Mononuclear cell (primary cell): ENCODE results near the gene PRKD1. TPM values are rescaled to one million over a fixed set of nuclear protein-coding genes. Genes with fewer than 3 reads are reported as not detected.
"Not testable (repeated sequence)": the region's sequence is repeated elsewhere in the genome, so short reads cannot be mapped to it uniquely, and the experiment has no call there.

Experiments used
- H3K27me3 ChIP-seq: 2 replicates; pipeline ENCODE4 v1.6.0; 2011; ENCODE audit warnings: low read length, control low read depth; ENCODE audit not compliant: insufficient read depth
- H3K4me1 ChIP-seq: 2 replicates; pipeline ENCODE4 v1.5.1; 2011; ENCODE audit warnings: mild to moderate bottlenecking, low read length, control low read depth; ENCODE audit not compliant: insufficient read depth
- H3K4me3 ChIP-seq: 2 replicates; pipeline ENCODE4 v1.5.1; 2011; ENCODE audit warnings: mild to moderate bottlenecking, low read length, moderate library complexity
- H3K9me3 ChIP-seq: 2 replicates; pipeline ENCODE4 v1.5.1; 2011; ENCODE audit warnings: low read depth, mild to moderate bottlenecking, control low read depth, low read length
- total RNA-seq: library from RNA; depleted of rRNA; stranded (reverse); fragments of >200 nt; gene quantifications from one replicate; pipeline ENCODE4 v1.2.3, GENCODE V29; 2012

Gene PRKD1
- total RNA-seq, 1 donor = not detected

- H3K9me3 ChIP-seq = no peaks in the 10 kb centered on the region
- H3K4me1 ChIP-seq = no peaks in the 10 kb centered on the region
- no peaks in the 10 kb centered on the region for H3K27me3 ChIP-seq
- H3K4me3 ChIP-seq = no peak overlapping the region
These were observed 192.2 kb downstream of the PRKD1 start for GRCh38 chr14:29735459-29735858.

GRCh38 chr14:29734732-29735131, 192.9 kb downstream of the PRKD1 start:
- Histone ChIP-seq H3K4me1 (no peaks in the 10 kb centered on the region), H3K9me3 (no peaks in the 10 kb centered on the region), H3K4me3 (no peak overlapping the region), H3K27me3 (no peaks in the 10 kb centered on the region)

GRCh38 chr14:29726560-29727331, 200.9 kb downstream of the PRKD1 start:
- H3K9me3 ChIP-seq, H3K4me3 ChIP-seq, H3K27me3 ChIP-seq, H3K4me1 ChIP-seq: not testable (repeated sequence)

GRCh38 chr14:29724991-29725390, 202.7 kb downstream of the PRKD1 start:
- no peak overlapping the region for H3K4me3 ChIP-seq
- no peaks in the 10 kb centered on the region for H3K4me1 ChIP-seq
- H3K27me3 ChIP-seq = no peaks in the 10 kb centered on the region
- no peaks in the 10 kb centered on the region for H3K9me3 ChIP-seq

- Histone ChIP-seq H3K9me3 (no peaks in the 10 kb centered on the region), H3K4me3 (no peak overlapping the region), H3K27me3 (no peaks in the 10 kb centered on the region), H3K4me1 (no peaks in the 10 kb centered on the region)
These were observed 204.8 kb downstream of the PRKD1 start for GRCh38 chr14:29722831-29723230.

GRCh38 chr14:29721586-29721985, 206.1 kb downstream of the PRKD1 start:
- Histone ChIP-seq H3K4me1 (no peaks in the 10 kb centered on the region), H3K9me3 (no peaks in the 10 kb centered on the region), H3K27me3 (no peaks in the 10 kb centered on the region), H3K4me3 (no peak overlapping the region)

- no peak overlapping the region for H3K4me3 ChIP-seq
- no peaks in the 10 kb centered on the region for H3K27me3 ChIP-seq
- H3K4me1 ChIP-seq = no peaks in the 10 kb centered on the region
- no peaks in the 10 kb centered on the region for H3K9me3 ChIP-seq
These were observed 209.7 kb downstream of the PRKD1 start for GRCh38 chr14:29717901-29718300.

- H3K9me3 ChIP-seq = no peaks in the 10 kb centered on the region
- H3K4me1 ChIP-seq = no peaks in the 10 kb centered on the region
- no peaks in the 10 kb centered on the region for H3K27me3 ChIP-seq
- H3K4me3 ChIP-seq = no peak overlapping the region
These were observed 211.5 kb downstream of the PRKD1 start for GRCh38 chr14:29716150-29716549.

- no peaks in the 10 kb centered on the region for H3K9me3 ChIP-seq
- no peak overlapping the region for H3K4me3 ChIP-seq
- no peaks in the 10 kb centered on the region for H3K27me3 ChIP-seq
- H3K4me1 ChIP-seq = no peaks in the 10 kb centered on the region
These were observed 215.0 kb downstream of the PRKD1 start for GRCh38 chr14:29712601-29713000.

- Histone ChIP-seq H3K27me3 (no peaks in the 10 kb centered on the region), H3K9me3 (no peaks in the 10 kb centered on the region), H3K4me1 (no peaks in the 10 kb centered on the region), H3K4me3 (no peak overlapping the region)
These were observed 217.6 kb downstream of the PRKD1 start for GRCh38 chr14:29710015-29710414.

- no peak overlapping the region for H3K4me3 ChIP-seq
- no peaks in the 10 kb centered on the region for H3K4me1 ChIP-seq
- H3K27me3 ChIP-seq = no peaks in the 10 kb centered on the region
- peaks cover 4% of the 10 kb centered on the region for H3K9me3 ChIP-seq
These were observed 218.2 kb downstream of the PRKD1 start for GRCh38 chr14:29709490-29709889.

GRCh38 chr14:29706700-29707099, 220.9 kb downstream of the PRKD1 start:
- H3K9me3 ChIP-seq = peaks cover 4% of the 10 kb centered on the region
- no peaks in the 10 kb centered on the region for H3K4me1 ChIP-seq
- no peaks in the 10 kb centered on the region for H3K27me3 ChIP-seq
- H3K4me3 ChIP-seq = no peak overlapping the region

- no peak overlapping the region for H3K4me3 ChIP-seq
- H3K4me1 ChIP-seq = no peaks in the 10 kb centered on the region
- peaks cover 4% of the 10 kb centered on the region for H3K9me3 ChIP-seq
- H3K27me3 ChIP-seq = no peaks in the 10 kb centered on the region
These were observed 221.8 kb downstream of the PRKD1 start for GRCh38 chr14:29705801-29706200.

GRCh38 chr14:29689597-29689996, 238.1 kb downstream of the PRKD1 start:
- not testable (repeated sequence) for H3K4me3 ChIP-seq, H3K27me3 ChIP-seq, H3K4me1 ChIP-seq
- H3K9me3 ChIP-seq = peaks cover 16% of the 10 kb centered on the region

- Histone ChIP-seq H3K4me3 (no peak overlapping the region), H3K9me3 (peaks cover 7% of the 10 kb centered on the region), H3K4me1 (no peaks in the 10 kb centered on the region), H3K27me3 (no peaks in the 10 kb centered on the region)
These were observed 239.8 kb downstream of the PRKD1 start for GRCh38 chr14:29687866-29688265.

GRCh38 chr14:29687071-29687765, 240.4 kb downstream of the PRKD1 start:
- no peak overlapping the region for H3K4me3 ChIP-seq
- no peaks in the 10 kb centered on the region for H3K4me1 ChIP-seq
- peaks cover 7% of the 10 kb centered on the region for H3K9me3 ChIP-seq
- no peaks in the 10 kb centered on the region for H3K27me3 ChIP-seq
